ENCODE results near the gene COL26A1. TPM values are rescaled to one million over a fixed set of nuclear protein-coding genes. Genes with fewer than 3 reads are reported as not detected.

Gene COL26A1
- total and polyA plus RNA-seq, 8 donors: 0.37 to 3.5 (median 0.86) TPM

DNA sequence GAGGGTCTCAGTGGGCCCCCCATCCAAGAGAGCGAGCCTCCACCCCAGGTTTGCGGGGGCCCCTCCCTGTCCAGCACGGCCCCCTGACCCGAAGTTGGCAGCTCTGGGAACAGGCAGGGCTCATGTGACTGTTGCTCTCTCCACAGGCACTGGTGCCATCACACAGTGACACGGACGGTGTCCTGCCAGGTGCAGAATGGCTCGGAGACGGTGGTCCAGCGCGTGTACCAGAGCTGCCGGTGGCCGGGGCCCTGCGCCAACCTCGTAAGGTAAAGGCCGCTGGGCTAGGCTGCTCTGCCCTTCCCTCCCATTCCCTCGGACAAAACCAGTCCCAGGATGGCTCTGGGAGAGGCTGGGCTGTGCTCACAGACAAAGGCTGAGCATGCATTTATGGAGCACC lies 57.2 kb downstream of the COL26A1 start:
- intact Hi-C loops (cut with DNase I): no loop called here

DNA sequence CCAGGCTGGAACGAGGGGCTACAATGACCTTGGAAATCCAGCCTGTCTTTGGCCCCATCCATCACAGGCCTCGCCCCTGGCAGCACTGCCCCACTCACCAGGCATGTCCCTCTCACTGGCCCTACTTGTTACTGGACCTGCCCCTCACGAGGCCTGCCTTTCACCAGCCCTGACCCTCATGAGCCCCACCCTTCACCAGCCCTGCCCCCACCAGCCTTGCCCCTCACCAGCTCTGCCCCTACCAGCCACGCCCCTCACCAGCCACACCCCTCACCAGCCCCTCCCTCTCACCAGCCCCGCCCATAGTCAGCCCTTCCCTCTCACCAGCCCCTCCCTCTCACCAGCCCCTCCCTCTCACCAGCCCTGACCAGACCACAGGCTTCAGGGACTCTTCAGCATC lies 57.8 kb downstream of the COL26A1 start:
- Histone ChIP-seq H3K4me1 (no peaks in the 10 kb centered on the region), H3K4me3 (no peak overlapping the region), H3K36me3 (no peaks in the 10 kb centered on the region), H3K27me3 (no peaks in the 10 kb centered on the region), H3K27ac (no peak overlapping the region), H3K9me3 (no peaks in the 10 kb centered on the region)
- WGBS, 2 donors: 79 to 80% methylated on average over 4 to 5 of the region's 5 CpGs
- no peak for TF ChIP-seq CTCF (IDR thresholded peaks at IDR 0.05)
- no peak for FAIRE-seq
- intact Hi-C loops (cut with DNase I): no loop called here
- no peak for ATAC-seq
- no peak for DNase-seq

More for the DNA sequence above, 57.2 kb downstream of the COL26A1 start:
- 92% methylated on average over 16 of the region's 16 CpGs for WGBS, 2 donors
- Histone ChIP-seq H3K27ac (no peak overlapping the region), H3K4me1 (no peaks in the 10 kb centered on the region), H3K9me3 (no peaks in the 10 kb centered on the region), H3K27me3 (no peaks in the 10 kb centered on the region), H3K4me3 (no peak overlapping the region), H3K36me3 (no peaks in the 10 kb centered on the region)
- DNase-seq: no peak
- ATAC-seq: no peak
- no peak for FAIRE-seq
- no peak for TF ChIP-seq CTCF (IDR thresholded peaks at IDR 0.05)

GRCh38 chr7:101422356-101423195 lies 59.9 kb downstream of the COL26A1 start:
- DNase-seq: no peak
- Histone ChIP-seq H3K36me3 (no peaks in the 10 kb centered on the region), H3K9me3 (no peaks in the 10 kb centered on the region), H3K4me1 (no peaks in the 10 kb centered on the region), H3K27ac (no peak overlapping the region), H3K4me3 (no peak overlapping the region), H3K27me3 (no peaks in the 10 kb centered on the region)
- no peak for ATAC-seq
- FAIRE-seq: no peak
- intact Hi-C loops (cut with DNase I): no loop called here
- WGBS, 2 donors: 88 to 89% methylated on average over 11 of the region's 11 CpGs
- no peak for TF ChIP-seq CTCF (IDR thresholded peaks at IDR 0.05)

DNA sequence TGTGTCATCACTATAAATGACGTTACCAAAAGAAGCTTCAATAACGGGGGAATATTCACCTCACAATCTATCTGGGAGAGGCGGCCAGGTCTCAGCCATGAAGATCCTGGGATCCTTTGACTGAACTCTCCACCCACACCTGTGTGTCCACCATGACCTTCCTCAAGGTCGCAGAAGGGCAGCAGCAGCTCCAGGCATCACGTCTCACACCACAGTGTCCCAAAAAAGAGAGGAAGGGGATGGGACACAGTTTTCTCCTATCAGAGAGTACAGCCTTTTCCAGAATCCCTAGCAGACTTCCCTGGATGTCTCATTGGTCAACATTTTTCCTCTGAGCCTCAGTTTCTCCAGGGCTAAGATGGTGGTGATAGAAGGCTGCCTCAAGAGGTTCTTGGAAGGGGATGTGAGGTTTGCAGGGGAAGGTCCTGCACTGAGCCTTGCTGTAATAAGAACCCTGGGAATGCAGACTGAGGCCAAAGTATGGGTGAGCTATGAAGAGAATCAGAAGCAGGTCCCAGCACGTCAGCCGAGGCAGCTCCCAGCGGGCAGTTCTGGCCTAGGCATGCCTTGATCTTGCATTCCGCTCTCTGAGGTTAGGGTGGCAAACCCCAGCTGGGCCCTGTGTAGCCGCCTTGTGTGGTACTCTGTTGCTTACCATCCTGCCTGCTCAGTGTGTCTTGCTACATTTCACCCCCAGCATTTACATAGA lies 63.8 kb downstream of the COL26A1 start:
- intact Hi-C loops (cut with DNase I): no loop called here
- FAIRE-seq: no peak
- 85 to 87% methylated on average over 10 of the region's 10 CpGs for WGBS, 2 donors
- no peak for ATAC-seq
- no peak overlapping the region for H3K27ac ChIP-seq
- no peak overlapping the region for H3K4me3 ChIP-seq
- no peaks in the 10 kb centered on the region for H3K9me3 ChIP-seq
- no peak for DNase-seq
- no peaks in the 10 kb centered on the region for H3K36me3 ChIP-seq
- H3K27me3 ChIP-seq: no peaks in the 10 kb centered on the region
- no peaks in the 10 kb centered on the region for H3K4me1 ChIP-seq
- TF ChIP-seq CTCF (IDR thresholded peaks at IDR 0.05): no peak

All from pancreas (tissue), 10 donors.